ENCODE data around the gene PAK5. TPM values are rescaled to one million over a fixed set of nuclear protein-coding genes. Genes with fewer than 3 reads are reported as not detected.

The PAK5 gene
- total RNA-seq, 2 experiments from 2014 or later = not detected

DNA sequence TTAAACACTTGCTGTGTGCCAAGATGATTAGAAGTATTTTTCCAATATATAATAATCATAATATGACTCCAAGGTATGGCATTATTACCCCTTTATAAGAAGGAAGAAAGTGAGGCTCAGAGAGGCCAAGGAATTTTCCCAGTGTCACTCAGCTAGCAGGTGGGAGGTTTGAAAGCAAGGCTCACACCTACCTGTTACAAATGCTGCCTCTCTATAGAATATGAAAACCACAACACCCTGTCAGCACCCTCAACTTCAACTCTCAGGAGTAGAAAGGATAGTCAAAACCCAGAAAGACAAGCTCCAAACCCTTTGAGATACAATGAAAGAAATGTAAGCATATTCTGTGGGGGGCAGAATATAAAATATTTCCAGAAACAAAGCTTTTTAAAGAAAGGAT is 247.8 kb downstream of the PAK5 start:
- H3K4me3 ChIP-seq (ENCODE audit: low read length) = no peak overlapping the region
- Mint-ChIP-seq H3K36me3 (ENCODE audit: low read depth) (no peaks in the 10 kb centered on the region), H3K9me3 (no peaks in the 10 kb centered on the region), H3K4me3 (no peak overlapping the region), H3K4me1 (ENCODE audit: low read depth) (no peaks in the 10 kb centered on the region), H3K27me3 (no peaks in the 10 kb centered on the region), H3K27ac (no peak overlapping the region)
- H3K9me3 ChIP-seq (ENCODE audit: control insufficient read depth in 1 of 2, insufficient read depth in 1 of 2, low read length in 2 of 2) = no peaks in the 10 kb centered on the region
- intact Hi-C loops (cut with DNase I, micrococcal nuclease) = no loop called here
- POLR2A ChIA-PET = no interaction called here
- no peaks in the 10 kb centered on the region for H3K36me3 ChIP-seq (ENCODE audit: insufficient read depth, low read length)
- CTCF ChIA-PET = no interaction called here
- TF ChIP-seq, protein P1, sequence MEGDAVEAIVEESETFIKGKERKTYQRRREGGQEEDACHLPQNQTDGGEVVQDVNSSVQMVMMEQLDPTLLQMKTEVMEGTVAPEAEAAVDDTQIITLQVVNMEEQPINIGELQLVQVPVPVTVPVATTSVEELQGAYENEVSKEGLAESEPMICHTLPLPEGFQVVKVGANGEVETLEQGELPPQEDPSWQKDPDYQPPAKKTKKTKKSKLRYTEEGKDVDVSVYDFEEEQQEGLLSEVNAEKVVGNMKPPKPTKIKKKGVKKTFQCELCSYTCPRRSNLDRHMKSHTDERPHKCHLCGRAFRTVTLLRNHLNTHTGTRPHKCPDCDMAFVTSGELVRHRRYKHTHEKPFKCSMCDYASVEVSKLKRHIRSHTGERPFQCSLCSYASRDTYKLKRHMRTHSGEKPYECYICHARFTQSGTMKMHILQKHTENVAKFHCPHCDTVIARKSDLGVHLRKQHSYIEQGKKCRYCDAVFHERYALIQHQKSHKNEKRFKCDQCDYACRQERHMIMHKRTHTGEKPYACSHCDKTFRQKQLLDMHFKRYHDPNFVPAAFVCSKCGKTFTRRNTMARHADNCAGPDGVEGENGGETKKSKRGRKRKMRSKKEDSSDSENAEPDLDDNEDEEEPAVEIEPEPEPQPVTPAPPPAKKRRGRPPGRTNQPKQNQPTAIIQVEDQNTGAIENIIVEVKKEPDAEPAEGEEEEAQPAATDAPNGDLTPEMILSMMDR (IDR thresholded peaks at IDR 0.05) = no peak
- DNase-seq (no peak), ATAC-seq (ENCODE audit: poor library complexity) (no peak)
- no peaks in the 10 kb centered on the region for H3K4me1 ChIP-seq (ENCODE audit: insufficient read depth, low read length)
- H3K27ac ChIP-seq (ENCODE audit: low read depth in 1 of 2, low read length in 2 of 2) = no peak overlapping the region
- H3K27me3 ChIP-seq (ENCODE audit: control insufficient read depth in 1 of 2, insufficient read depth in 2 of 2, low read length in 2 of 2) = peaks cover 0 to 3% of the 10 kb centered on the region in 2 experiments

DNA sequence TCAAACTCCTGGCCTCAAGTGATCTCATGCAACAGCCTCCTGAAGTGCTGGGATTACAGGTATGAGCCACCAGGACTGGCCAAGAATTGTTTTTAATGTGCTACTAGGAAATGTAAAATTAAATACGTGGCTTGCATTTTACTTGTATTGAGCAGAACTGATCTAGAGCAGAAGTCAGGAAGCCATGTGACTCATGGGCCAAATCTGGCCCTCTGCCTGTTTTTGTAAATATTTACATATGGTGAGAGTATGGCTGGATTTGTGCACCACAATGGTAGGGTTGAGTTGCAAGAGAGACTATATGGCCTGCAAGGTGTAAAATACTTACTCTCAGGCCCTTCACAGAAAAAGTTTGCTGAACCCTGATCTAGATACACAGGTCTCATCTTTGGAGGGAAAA is 248.7 kb downstream of the PAK5 start:
- peaks cover 0 to 3% of the 10 kb centered on the region in 2 experiments for H3K27me3 ChIP-seq (ENCODE audit: control insufficient read depth in 1 of 2, insufficient read depth in 2 of 2, low read length in 2 of 2)
- DNase-seq (no peak), ATAC-seq (ENCODE audit: poor library complexity) (no peak)
- ChIA-PET POLR2A (no interaction called here), CTCF (no interaction called here)
- H3K36me3 ChIP-seq (ENCODE audit: insufficient read depth, low read length) = no peaks in the 10 kb centered on the region
- H3K27ac ChIP-seq (ENCODE audit: low read depth in 1 of 2, low read length in 2 of 2) = no peak overlapping the region
- intact Hi-C loops (cut with DNase I, micrococcal nuclease) = no loop called here
- Mint-ChIP-seq H3K9me3 (no peaks in the 10 kb centered on the region), H3K4me3 (no peak overlapping the region), H3K27ac (no peak overlapping the region), H3K36me3 (ENCODE audit: low read depth) (no peaks in the 10 kb centered on the region), H3K4me1 (ENCODE audit: low read depth) (no peaks in the 10 kb centered on the region), H3K27me3 (peaks cover 5% of the 10 kb centered on the region)
- TF ChIP-seq, protein P1 (IDR thresholded peaks at IDR 0.05) = no peak
- H3K4me3 ChIP-seq (ENCODE audit: low read length) = no peak overlapping the region
- no peaks in the 10 kb centered on the region for H3K4me1 ChIP-seq (ENCODE audit: insufficient read depth, low read length)
- no peaks in the 10 kb centered on the region for H3K9me3 ChIP-seq (ENCODE audit: control insufficient read depth in 1 of 2, insufficient read depth in 1 of 2, low read length in 2 of 2)

DNA sequence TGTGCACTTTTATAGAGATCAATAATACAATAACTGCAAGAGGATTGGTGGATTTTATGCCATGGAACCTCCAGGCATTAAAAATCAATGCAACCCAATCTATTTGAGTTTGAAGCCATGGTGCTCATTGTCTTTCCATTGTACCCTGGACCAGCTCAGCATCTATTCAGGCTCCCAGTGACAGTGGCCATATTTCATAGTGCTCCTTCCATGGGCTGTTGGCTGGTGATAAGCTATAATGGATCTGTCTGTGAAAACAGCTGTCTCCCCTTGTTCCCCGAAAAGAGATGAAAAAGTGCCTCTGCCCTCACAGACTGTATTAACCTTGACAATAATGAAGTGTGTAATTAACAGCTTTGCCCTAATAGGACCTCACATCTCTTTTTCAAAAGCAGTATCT is 250.2 kb downstream of the PAK5 start:
- Histone ChIP-seq H3K27me3 (ENCODE audit: control insufficient read depth in 1 of 2, insufficient read depth in 2 of 2, low read length in 2 of 2) (peaks cover 0 to 3% of the 10 kb centered on the region in 2 experiments), H3K9me3 (ENCODE audit: control insufficient read depth in 1 of 2, insufficient read depth in 1 of 2, low read length in 2 of 2) (no peaks in the 10 kb centered on the region), H3K36me3 (ENCODE audit: insufficient read depth, low read length) (no peaks in the 10 kb centered on the region), H3K4me1 (ENCODE audit: insufficient read depth, low read length) (no peaks in the 10 kb centered on the region), H3K4me3 (ENCODE audit: low read length) (no peak overlapping the region), H3K27ac (ENCODE audit: low read depth in 1 of 2, low read length in 2 of 2) (no peak overlapping the region)
- Mint-ChIP-seq H3K27ac (no peak overlapping the region), H3K4me3 (no peak overlapping the region), H3K27me3 (peaks cover 5% of the 10 kb centered on the region), H3K9me3 (no peaks in the 10 kb centered on the region), H3K36me3 (ENCODE audit: low read depth) (no peaks in the 10 kb centered on the region), H3K4me1 (ENCODE audit: low read depth) (no peaks in the 10 kb centered on the region)
- DNase-seq (no peak), ATAC-seq (ENCODE audit: poor library complexity) (no peak)
- intact Hi-C loops (cut with DNase I, micrococcal nuclease) = no loop called here
- TF ChIP-seq, protein P1 (IDR thresholded peaks at IDR 0.05) = no peak
- ChIA-PET POLR2A (no interaction called here), CTCF (no interaction called here)

All from CD4-positive, alpha-beta T cell (primary cell).